HG03432 (cell line): ENCODE data around the gene TFPI.
"Not testable (repeated sequence)": the region's sequence is repeated elsewhere in the genome, so short reads cannot be mapped to it uniquely, and the experiment has no call there.

Source experiments
- ATAC-seq: cut with Tn5 transposase; IDR thresholded peaks from one replicate; pipeline ENCODE4 v1.9.1; 2021; ENCODE audit warnings: mild to moderate bottlenecking, moderate library complexity; ENCODE audit not compliant: unreplicated experiment

Gene TFPI

DNA sequence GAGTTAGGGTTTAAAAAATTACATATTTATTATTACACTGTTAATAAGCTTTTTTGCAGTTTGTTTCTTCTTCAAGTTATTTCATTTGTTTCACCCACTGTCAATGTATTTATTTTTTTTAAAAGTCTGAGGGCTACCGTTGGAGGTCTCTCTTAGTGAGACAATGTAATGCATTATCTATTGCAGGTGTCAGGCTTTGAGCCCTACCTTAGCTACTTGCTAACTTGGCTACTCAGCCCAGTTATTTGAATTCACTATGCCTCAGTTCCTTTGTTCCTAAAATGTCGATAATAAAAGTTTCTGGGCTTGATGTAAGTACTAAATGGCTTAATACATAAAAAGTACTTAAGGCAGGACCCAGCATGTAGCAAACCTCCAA lies 458 bp upstream of the TFPI start:
- ATAC-seq: no peak

DNA sequence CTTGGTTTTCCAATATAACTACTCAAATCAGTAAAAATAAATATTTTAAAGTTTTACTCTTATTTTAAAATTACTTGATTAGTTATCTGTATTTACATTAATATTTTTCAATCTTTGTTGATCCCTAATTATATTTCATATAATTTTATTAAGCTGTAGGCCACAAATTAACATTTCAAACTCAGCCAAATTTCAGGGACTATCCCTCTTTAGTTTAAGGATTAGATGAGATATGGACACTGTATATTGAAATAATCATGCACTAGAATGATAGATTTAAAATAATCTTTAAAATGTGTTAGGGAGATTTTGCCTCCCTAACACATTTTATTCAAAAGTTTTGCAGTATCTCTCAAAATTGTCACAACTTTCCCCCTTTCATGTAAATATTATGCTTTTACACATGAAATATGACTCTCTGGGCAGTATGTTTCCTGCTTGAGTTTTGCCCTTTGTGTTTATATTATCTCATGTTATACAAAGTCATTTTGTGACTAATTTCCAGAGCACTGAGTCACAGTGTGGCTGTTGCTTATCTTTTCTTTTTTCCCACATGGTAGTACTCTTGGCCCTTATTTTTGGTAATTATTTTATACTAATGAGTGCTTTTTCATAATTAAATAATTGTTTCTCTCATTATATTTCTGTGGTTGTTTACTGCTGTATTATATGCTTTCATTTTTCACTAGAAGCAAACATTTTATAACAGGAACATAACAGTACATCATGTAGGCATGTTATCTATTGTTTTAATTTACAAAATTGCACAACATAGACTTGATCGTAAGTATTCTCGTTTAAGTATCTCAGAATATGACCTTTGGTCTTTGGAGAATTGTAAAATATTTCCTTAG lies 1.2 kb downstream of the TFPI start:
- ATAC-seq: peak; percentile 82

DNA sequence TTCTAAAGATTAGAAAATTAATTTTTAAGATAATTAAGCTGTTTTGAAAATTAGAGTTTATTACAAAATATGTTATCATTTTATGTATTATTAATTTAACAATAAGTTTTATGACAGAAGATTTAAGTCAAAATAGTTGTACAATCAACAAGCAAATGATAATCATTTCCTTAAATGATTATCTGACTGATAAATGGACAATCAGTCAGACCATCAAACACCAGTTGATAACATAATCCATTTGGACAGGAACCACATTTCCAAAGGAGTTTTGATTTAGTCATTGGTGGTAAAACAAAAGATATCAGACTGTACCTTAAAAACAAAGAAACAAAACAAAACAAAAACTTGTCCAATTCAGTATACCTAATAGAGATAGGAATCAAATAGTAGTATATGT lies 1.9 kb downstream of the TFPI start:
- no peak for ATAC-seq

DNA sequence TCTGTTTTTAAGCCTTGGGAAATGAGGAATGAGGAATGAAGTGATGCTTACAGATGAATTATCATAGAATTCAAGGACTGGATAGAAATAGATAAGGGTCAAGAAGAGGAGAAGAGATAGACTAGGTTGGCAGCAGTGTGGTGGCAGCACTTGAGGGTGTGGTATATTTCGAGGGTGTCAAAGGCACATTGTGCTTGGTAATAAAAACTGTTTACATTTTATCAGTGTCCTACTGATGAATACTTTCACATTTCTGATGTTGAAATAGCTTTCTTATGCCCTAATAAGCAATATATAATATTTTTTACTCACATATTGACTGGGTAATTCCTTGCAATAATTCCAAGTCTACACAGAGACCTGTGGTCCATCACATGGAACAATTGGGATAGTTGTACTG lies 3.4 kb downstream of the TFPI start:
- no peak for ATAC-seq

DNA sequence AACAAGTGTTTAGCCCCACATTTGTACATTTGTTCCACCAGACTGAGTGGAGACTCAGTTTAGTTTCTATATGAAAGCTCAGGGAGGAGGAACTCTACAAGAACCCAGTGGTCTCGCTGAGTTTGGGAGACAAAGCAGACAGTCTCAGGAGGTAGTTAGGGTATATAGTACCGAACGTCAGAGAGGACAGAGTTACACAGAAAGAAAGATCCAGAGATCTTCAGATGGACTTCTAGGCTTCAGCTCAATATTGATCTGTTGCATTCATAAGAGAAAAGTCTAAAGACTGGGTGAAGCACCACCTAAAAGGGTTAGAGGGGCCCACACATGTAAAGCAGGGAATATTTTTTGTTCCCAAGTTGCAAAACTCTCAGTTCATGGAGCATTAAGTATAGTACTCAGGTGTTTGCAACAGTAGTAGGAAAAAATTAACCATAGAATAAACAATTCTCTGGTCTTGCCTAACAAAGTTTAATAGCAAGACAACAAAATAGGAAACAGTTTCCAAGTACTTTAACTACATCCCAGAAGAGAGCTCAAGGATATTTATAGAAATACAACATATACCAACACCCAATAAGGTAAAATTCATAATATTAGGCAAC lies 4.2 kb downstream of the TFPI start:
- no peak for ATAC-seq

DNA sequence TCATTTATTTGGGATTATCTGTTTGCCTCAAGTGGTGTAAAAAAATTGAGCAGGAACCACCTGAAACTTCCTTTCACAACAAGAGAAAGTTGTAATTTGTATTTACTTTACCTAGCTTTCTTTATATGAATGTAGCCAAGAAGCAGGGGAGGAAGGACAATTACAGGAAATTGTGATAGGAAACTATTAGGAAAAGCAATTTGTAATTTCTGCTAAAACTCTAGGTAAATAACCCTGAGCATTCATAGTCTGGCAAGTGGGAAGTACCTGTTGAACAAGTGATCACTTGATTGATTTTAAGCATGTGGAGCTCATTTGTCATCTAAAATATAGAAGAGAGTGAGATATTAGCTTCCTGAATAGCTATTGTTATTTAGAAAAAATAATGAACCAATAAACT lies 5.0 kb downstream of the TFPI start:
- ATAC-seq: no peak

DNA sequence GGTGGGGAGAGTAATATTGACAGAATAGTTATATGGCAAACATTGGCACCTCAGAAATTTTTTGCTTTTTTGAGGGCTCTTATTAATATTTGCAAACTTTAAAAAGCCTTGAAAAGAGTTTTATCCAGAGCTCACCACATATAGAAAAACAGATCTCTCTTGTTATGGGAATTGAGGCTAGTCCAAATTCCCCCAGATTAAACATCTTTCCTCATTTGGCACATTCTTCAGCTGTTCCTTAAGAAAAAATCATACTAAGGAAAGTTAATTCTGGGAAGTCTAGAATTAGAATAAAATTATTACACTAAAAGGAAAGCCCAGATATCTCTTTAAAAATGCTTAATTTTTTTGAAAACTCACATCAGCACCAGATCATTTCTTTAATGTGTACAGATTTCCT lies 5.6 kb downstream of the TFPI start:
- ATAC-seq: no peak

DNA sequence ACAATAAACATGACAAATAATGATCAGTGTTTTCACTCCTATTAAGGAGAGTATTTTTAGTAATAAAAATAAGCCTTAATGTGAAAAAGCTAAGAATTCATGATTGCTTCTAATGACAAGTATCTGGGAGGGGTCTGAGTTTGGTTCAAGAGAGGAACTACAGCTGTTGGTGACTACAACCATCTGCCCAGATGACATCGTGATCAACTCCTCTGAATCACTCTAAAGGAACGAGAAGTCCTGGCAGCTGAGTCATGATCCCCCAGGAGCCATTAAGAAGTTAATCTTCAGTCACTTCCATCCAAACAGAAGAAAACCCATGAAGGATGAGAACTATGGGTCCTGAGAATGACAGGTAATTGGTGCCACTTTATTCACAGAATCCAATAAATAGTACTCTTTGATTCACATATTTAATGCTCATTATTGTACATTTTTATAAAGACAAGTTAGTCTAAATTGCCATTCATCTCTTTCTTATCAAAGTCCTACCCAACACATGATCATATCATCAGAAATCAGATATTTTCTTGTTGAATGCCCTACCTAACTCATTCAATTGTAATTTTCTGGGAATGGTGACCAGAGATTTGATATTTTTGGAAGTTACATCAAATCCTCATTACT lies 6.8 kb downstream of the TFPI start:
- ATAC-seq: peak; percentile 60

DNA sequence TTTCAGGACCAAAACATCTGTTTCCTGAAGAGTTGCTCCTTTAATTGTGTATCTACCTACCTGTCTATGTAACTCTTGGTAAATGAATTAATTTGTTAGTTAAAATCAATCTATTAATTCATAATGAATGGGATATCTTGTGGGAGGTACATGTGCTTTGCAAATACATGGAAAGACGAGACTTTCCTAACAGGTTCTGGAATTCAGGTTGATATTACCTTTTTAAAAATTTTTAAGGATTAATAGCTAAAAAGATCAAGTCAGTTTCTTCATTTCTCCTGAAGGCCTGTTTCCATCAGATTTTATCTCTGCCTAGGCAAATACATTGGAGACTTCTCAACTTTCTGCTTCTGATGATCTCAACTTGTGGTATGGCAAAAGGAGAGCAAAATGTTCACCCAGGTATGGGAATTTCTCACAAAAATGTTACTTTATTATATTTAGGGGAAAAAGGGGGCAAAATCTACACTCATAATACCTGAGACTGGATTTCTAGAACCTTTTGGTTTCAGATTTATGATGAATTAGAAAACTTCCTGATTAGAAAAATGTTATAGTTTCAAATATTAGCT lies 7.4 kb downstream of the TFPI start:
- ATAC-seq: no peak

DNA sequence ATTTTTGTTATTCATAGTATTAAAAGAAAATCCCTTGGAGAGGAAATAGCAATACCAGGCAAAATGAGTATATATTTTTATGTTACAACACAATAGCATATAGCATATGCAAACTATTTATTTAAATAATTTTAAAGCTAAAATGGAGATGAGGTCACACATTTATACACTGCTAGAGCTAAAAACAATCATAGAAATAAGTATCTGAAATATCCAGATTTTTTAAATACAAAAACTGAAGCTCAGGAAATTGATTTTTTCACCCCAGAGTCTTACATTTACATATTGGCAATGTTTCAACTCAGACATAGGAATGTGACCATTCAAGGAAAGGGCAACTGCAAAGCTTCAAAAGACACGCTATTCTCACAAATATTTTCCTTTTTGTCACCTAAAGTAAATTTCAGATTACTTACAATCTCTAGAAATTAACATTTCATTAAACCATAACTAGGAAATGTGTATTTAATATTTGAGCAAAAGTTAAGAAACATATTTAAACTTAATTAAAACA lies 8.9 kb downstream of the TFPI start:
- ATAC-seq: no peak

DNA sequence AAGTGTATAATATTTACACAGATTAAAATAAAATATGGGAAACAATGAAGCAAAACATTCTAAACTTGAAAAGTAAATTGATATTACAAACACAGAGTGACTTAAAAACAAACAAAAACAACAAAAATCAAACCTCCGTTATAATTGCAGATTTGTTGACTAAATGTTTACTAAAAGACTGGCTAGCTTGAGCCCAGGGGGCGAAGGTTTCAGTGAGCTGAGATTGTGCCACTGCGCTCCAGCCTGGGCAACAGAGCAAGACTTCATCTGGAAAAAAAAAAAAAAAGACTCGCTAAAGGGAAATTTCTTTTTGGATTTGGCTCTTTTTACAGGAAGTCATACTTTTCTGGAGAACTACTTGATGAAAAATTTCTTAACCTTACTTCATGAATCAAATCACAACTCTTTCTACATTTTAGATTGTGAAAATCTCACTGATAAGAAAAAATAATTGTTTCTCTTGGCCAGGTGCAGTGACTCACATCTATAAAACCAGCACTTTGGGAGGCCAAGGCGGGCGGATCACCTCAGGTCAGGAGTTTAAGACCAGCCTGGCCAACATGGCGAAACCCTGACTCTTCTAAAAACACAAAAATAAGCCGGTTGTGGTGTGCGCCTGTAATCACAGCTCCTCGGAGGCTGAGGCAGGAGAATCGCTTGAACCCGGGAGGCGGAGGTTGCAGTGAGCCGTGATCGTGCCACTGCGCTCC lies 9.7 kb downstream of the TFPI start:
- ATAC-seq: no peak

DNA sequence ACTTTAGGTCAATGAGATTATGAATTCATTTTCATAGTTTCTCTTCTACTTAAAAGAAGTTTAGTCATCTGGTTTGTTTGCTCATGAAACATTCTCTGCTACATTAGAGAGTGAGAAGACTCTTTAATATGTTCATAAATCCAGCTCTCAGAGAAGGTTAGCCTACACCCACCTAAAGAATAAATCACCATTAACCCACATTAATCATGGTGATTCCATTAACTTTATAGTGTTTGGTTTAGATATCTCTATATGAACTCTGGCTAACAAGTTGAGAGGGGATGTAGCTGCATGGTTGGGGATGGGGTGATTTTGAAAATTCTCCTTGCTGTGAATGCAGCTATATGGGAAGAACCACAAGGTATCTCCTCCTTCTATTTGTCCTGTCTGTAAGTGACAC lies 10.7 kb downstream of the TFPI start:
- ATAC-seq: no peak

DNA sequence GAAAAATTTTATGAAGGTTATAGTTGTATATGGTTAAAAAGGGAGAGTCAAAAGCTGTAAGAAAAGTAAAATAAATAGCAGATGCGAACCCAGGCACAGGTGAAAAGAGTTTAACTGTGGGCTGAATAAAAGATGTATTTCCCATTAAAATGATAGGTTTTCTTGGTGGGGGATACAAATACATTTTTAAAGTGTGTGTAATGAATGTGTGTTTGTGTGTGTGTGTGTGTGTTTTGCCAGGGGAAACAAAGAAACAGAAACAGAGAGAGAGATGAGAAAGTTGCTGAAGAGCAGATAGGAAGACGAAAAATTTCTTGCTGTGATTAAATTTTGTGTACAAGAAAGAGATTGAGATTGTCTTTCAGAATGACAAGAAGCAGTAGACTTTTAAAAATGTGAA lies 12.1 kb downstream of the TFPI start:
- no peak for ATAC-seq

DNA sequence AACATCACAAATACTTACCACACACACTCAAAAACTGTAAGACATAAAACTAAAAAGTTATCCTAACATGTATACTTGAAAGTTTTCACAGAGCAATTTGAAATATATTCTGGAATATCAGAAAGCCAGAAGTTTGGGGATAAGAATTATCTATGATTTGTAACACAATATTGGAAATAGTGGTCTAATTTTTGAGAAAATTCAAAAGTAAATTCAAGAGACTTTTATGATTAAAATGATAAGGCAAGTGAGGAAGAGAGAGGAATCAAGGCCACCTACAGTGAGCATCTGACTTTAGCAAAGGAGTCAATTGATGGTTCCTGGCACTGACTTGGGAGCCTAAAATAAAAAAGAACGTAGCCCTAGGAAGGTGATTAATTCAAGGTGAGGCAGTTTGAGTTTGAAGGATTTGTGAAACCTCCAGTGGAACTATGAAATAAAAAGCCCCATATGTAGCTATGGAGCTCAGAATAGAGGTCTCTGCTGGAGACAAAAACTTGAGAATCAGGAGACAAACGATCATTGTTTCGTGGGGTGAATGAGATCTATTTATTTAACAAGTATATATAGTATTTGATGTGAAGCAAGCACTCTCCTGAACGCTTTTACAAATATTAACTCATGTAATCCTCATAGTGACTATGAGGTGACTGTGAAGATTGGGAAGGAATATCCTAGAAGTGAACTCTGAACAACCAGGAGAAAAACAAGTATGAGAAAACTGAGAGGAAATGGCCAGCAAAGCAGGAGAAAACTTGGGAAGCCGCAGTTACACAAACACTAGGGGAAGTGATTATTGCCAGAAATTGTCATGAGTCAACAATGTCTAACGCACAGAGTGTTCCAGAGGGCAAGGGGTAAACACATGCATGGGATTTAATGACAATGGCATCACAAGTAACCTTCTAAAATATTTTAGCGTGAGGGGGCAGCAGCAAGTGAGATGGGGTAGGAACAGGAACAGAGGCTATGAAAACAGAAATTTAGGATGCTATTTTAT lies 12.8 kb downstream of the TFPI start:
- no peak for ATAC-seq

DNA sequence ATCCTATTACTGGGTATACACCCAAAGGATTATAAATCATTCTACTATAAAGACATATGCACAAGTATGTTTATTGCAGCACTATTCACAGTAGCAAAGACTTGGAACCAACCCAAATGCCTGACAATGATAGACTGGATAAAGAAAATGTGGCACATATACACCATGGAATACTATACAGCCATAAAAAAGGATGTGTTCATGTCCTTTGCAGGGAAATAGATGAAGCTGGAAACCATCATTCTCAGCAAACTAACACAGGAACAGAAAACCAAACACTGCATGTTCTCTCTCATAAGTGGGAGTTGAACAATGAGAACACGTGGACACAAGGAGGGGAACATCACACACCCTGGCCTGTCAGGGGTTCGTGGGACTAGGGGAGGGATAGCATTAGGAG lies 16.0 kb downstream of the TFPI start:
- ATAC-seq: not testable (repeated sequence)

DNA sequence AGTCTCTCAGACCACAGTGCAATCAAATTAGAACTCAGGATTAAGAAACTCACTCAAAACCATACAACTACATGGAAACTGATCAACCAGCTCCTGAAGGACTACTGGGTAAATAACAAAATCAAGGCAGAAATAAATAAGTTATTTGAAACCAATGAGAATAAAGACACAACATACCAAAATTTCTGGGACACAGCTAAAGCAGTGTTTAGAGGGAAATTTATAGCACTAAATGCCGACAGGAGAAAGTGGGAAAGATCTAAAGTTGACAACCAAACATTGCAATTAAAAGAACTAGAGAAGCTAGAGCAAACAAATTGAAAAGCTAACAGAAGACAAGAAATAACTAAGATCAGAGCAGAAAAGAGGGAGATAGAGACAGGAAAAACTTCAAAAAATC lies 18.9 kb downstream of the TFPI start:
- ATAC-seq: not testable (repeated sequence)

DNA sequence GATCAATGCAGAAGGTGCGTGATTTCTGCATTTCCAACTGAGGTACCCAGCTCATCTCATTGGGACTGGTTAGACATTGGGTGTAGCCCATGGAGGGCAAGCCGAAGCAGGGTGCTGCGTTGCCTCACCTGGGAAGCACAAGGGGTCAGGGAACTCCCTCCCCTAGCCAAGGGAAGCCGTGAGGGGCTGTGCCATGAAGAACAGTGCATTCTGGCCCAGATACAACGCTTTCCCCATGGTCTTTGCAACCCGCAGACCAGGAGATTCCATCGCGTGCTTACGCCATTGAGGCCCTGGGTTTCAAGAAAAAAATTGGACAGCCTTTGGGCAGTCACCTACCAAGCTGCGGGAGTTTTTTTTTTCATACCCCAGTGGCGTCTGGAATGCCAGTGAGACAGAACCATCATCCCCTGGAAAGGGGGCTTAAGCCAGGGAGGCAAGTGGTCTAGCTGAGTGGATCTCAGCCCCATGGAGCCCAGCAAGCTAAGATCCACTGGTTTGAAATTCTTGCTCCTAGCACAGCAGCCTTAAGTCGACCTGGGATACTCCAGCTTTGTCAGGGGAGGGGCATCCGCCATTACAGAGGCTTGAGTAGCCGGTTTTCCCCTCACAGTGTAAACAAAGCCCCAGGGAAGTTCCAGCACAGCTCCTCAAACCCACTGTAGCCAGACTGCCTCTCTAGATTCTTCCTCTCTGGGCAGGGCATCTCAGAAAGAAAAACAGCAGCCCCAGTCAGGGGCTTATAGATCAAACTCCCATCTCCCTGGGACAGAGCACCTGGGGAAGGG lies 21.7 kb downstream of the TFPI start:
- peak; percentile 71 for ATAC-seq

DNA sequence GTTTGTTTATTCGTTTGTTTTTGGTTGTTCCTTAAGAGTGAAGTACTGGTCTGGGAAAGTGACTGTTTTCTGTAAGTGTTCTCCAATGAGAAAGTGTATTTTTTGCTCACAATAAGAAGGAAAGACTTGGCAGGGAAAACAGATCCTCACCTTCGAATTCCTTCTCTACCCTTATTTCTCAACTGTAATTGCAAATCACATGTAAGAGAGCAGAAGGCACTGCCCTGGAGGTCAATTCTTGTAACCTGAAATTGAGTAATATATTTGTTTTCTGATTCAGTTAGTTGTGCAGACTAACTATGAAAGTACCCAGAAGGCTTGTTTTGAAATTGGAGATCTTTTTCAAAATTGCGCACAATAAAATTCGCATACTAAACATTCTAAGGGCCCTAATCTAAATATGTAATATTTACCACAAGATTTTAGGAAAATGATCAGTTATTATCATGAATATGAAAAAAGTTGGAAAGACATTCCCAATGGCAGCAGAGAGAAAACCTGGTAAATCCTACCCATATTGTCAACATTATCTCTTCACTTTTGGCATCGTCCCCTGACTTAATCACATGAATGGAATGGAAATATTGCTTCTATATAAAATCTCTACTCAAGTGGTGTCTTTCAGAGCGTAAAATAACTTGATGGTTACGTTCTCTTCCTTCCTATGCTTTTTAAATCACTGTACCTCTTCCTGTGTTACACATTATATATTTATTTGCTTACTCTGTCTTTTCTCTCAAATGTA lies 24.1 kb downstream of the TFPI start:
- ATAC-seq: no peak
